ENCODE measurements around the gene SART3. TPM values are rescaled to one million over a fixed set of nuclear protein-coding genes. Genes with fewer than 3 reads are reported as not detected.

Gene SART3
- total and polyA plus RNA-seq, 10 donors: 13.1 to 118 (median 64.9) TPM

DNA sequence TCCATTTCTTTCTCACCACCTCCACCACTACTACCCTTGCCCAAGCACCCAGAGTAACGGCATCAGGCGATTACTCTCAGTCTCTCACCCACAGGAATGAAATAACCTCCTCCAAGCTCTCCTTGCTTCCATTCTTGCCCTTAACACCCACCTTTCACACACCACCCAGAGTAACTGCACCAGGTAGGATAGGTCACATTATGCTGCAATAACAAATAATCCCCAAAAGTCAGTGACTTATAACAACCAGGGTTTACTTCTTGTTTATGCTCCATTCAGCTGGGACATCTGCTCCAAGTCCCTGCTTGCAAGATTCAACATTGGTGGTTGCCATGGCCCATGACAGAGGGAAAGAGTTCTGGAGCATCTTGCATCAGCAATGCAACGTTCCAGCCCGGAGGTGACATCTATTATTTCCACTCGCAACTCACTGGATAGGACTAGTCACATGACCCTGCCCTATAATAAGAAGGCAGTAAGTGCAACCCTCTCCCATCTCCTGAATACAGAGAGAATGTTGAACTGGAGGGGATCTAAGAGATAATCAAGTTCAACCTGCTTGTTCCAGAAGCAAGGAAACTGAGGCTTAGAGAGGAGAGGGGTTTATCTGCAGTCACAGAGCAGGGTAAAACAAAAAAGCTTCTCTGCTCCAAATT, 87.4 kb downstream of the SART3 start:
- TF ChIP-seq, protein P1, sequence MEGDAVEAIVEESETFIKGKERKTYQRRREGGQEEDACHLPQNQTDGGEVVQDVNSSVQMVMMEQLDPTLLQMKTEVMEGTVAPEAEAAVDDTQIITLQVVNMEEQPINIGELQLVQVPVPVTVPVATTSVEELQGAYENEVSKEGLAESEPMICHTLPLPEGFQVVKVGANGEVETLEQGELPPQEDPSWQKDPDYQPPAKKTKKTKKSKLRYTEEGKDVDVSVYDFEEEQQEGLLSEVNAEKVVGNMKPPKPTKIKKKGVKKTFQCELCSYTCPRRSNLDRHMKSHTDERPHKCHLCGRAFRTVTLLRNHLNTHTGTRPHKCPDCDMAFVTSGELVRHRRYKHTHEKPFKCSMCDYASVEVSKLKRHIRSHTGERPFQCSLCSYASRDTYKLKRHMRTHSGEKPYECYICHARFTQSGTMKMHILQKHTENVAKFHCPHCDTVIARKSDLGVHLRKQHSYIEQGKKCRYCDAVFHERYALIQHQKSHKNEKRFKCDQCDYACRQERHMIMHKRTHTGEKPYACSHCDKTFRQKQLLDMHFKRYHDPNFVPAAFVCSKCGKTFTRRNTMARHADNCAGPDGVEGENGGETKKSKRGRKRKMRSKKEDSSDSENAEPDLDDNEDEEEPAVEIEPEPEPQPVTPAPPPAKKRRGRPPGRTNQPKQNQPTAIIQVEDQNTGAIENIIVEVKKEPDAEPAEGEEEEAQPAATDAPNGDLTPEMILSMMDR (IDR thresholded peaks at IDR 0.05 in 8 of 11, conservative IDR thresholded peaks at IDR 0.05 in 3 of 11): no peak
- TF ChIP-seq POLR2A (IDR thresholded peaks at IDR 0.05) (no peak), POLR2AphosphoS5 (IDR thresholded peaks at IDR 0.05) (no peak)
- no peaks in the 10 kb centered on the region for H3K9me3 ChIP-seq
- no peaks in the 10 kb centered on the region for H3K36me3 ChIP-seq
- intact Hi-C loops (cut with DNase I; ENCODE audit: low total_unique reads): no loop called here
- H3K4me1 ChIP-seq: no peaks in the 10 kb centered on the region
- 76 to 85% (median 79%) methylated on average over 5 of the region's 5 CpGs for WGBS, 5 donors
- H3K27ac ChIP-seq: no peak overlapping the region
- no peak overlapping the region for H3K4me3 ChIP-seq
- H3K27me3 ChIP-seq (replicated peaks in 1 of 7): peaks cover 0 to 28% (median 0%) of the 10 kb centered on the region in 7 donors
- no peak for DNase-seq

Other genes starting within 250 kb of the SART3 start
- gene CMKLR1, start 221.9 kb downstream of the SART3 start, total RNA-seq: 100 to 1,000 TPM in 2 of 7 donors, 10 to 100 TPM in 5; 53.0 to 118 (median 84.4) TPM
- 10 to 100 TPM in 1 of 3 donors, 1 to 10 TPM in 2; 6.3 to 12.1 (median 9.0) TPM for gene CMKLR1, start 221.9 kb downstream of the SART3 start, polyA plus RNA-seq
- 10 to 100 TPM in 1 of 7 donors, 1 to 10 TPM in 6; 5.9 to 12.7 (median 8.7) TPM for gene FICD, start 45.9 kb downstream of the SART3 start, total RNA-seq
- 1 to 10 TPM; 1.1 to 2.3 (median 1.1) TPM for gene FICD, start 45.9 kb downstream of the SART3 start, polyA plus RNA-seq
- 100 to 1,000 TPM in 6 of 7 donors, 10 to 100 TPM in 1; 98.9 to 220 (median 144) TPM for gene ISCU, start 1.4 kb upstream of the SART3 start, total RNA-seq
- gene ISCU, start 1.4 kb upstream of the SART3 start, polyA plus RNA-seq: 100 to 1,000 TPM; 182 to 204 (median 187) TPM
- gene TMEM119, start 36.9 kb upstream of the SART3 start, total RNA-seq: 10 to 100 TPM in 5 of 7 donors, 1 to 10 TPM in 2; 8.8 to 23.8 (median 14.1) TPM
- 10 to 100 TPM; 17.7 to 50.0 (median 34.8) TPM for gene TMEM119, start 36.9 kb upstream of the SART3 start, polyA plus RNA-seq
- 100 to 1,000 TPM in 3 of 7 donors, 10 to 100 TPM in 4; 68.4 to 220 (median 91.7) TPM for gene SELPLG, start 72.7 kb upstream of the SART3 start, total RNA-seq
- 10 to 100 TPM; 23.6 to 30.9 (median 23.7) TPM for gene SELPLG, start 72.7 kb upstream of the SART3 start, polyA plus RNA-seq
- 100 to 1,000 TPM in 2 of 7 donors, 10 to 100 TPM in 5; 71.2 to 119 (median 79.1) TPM for gene CORO1C, start 170.3 kb upstream of the SART3 start, total RNA-seq
- 10 to 100 TPM; 12.0 to 26.1 (median 17.1) TPM for gene CORO1C, start 170.3 kb upstream of the SART3 start, polyA plus RNA-seq